Transverse colon (tissue), 4 donors: ENCODE results near the gene PPP1R27. TPM values are rescaled to one million over a fixed set of nuclear protein-coding genes. Genes with fewer than 3 reads are reported as not detected.
A peak's percentile ranks its signal among the peaks of the same experiment; 100 is the strongest.

ENCODE experiments used
- DNase-seq: peaks from one replicate; pipeline ENCODE4 v3.0.0-alpha.2; 2019
- H3K27ac ChIP-seq, 4 donors: fragments of 200-600 bp; sonication (generic); 2 replicates each; pipeline ENCODE4 v1.5.1; 2016 to 2018; ENCODE audit warnings: inconsistent platforms in 4 of 4
- H3K27me3 ChIP-seq: fragments of 200-600 bp; sonication (generic); 2 replicates; pipeline ENCODE4 v1.5.1; 2017; ENCODE audit warnings: inconsistent platforms
- H3K36me3 ChIP-seq, 4 donors: fragments of 200-600 bp; sonication (generic); 2 replicates each; pipeline ENCODE4 v1.5.1; 2017 to 2019; ENCODE audit warnings: inconsistent platforms in 4 of 4
- H3K4me1 ChIP-seq, 4 donors: fragments of 200-600 bp; sonication (generic); 2 replicates each; pipeline ENCODE4 v1.5.1; 2017 to 2020; ENCODE audit warnings: inconsistent platforms in 4 of 4
- H3K4me3 ChIP-seq, 4 donors: fragments of 200-600 bp; sonication (generic); 1 replicate in 1 of 4; 2 replicates in 3 of 4; pipeline versions ENCODE4 v1.5.1 to v1.6.1; 2017 to 2019; ENCODE audit warnings: inconsistent platforms in 4 of 4
- H3K9me3 ChIP-seq, 2 donors: fragments of 200-600 bp; sonication (generic); 2 replicates each; pipeline ENCODE4 v1.5.1; 2017 to 2019; ENCODE audit warnings: inconsistent platforms in 2 of 2
- EP300 ChIP-seq: sonication (generic); formaldehyde crosslinking; IDR thresholded peaks from one replicate; pipeline ENCODE4 v1.6.1; 2017; ENCODE audit warnings: antibody characterized with exemption, low read depth
- POLR2A ChIP-seq: fragments of 450-650 bp; IDR thresholded peaks from one replicate; pipeline ENCODE4 v1.6.1; 2016; ENCODE audit warnings: antibody characterized with exemption, mild to moderate bottlenecking, moderate library complexity
- POLR2AphosphoS5 ChIP-seq, 3 donors: sonication (generic); formaldehyde crosslinking; IDR thresholded peaks; one replicate each; pipeline ENCODE4 v1.6.1; 2016; ENCODE audit warnings: antibody characterized with exemption in 3 of 3
- WGBS, 2 donors: methylation state at CpG; one replicate each; pipeline ENCODE4 v1.1.5; 2018; ENCODE audit warnings: low coverage in 1 of 2; 5-methylcytosine and 5-hydroxymethylcytosine counted together
- in situ Hi-C, 4 donors: fragments of 200-750 bp; cut with MboI; loops; one replicate each; pipeline versions ENCODE4 v1.15.0 to v1.15.1; 2017; ENCODE audit warnings: low sequenced_read_pairs in 3 of 4, low pct_ligation_motif_present in 1 of 4, low pct_unique_long_range_greater_than_20kb in 1 of 4
- intact Hi-C: fragments of 100-400 bp; cut with DNase I; formaldehyde crosslinking; loops from one replicate; pipeline ENCODE4 v1.15.1; 2023; ENCODE audit warnings: low total_unique reads
- total RNA-seq, 4 donors: library from RNA; depleted of rRNA; stranded (reverse); fragments of >200 nt; gene quantifications; one replicate each; pipeline ENCODE4 v1.1.0, GENCODE V29; 2016
- TF ChIP-seq, protein P1 (sequence below), 5 experiments: fragments of 200-600 bp in 3 of 5; fragments of 450-650 bp in 2 of 5; sonication (generic) in 3 of 5; IDR thresholded peaks; 1 replicate in 2 of 5; 2 replicates in 3 of 5; pipeline ENCODE4 v1.5.1; 2016 to 2017; ENCODE audit warnings: antibody characterized with exemption in 5 of 5, inconsistent platforms in 3 of 5, mild to moderate bottlenecking in 2 of 5, moderate library complexity in 1 of 5

The PPP1R27 gene
- total RNA-seq, 4 donors from 2014 or later: 0.68 TPM; not detected in 3

DNA sequence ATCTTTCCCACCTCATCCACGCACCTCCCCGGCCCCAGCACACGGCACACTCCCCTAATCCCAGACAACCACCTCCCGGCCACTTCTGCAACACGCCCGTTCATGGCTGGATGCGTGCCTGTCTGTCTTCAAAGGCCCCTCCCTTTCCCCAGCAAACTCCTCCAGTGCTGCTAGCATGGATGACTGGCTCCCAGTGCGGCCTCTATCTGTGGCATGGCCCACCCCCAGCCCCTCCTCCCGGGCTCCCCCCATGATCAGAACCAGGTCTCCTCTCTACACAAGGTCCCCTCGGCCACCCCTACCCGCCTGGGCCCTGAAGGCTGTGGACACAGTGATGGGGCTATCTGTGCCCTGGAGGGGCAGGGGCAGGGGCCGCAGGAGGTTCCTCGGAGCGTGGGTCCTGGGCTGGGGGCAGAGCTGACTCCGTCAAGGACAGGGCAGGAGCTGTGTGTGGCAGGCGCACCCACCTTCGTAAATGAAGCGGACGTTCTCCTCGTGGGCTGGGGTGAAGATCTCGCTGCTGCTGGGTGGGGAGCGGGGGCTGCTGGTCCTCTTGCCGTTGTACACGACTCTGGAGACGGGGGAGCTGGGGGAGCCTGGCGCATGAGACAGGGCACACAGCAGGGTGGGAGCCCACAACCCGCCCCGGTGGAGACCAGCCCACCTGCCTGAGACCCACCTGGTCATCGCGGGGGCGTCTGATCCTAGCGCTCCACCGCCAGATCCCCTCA lies 10.9 kb downstream of the PPP1R27 start:
- intact Hi-C loops: no loop called here
- H3K27ac ChIP-seq: no peak overlapping the region
- H3K36me3 ChIP-seq: no peaks in the 10 kb centered on the region
- no peaks in the 10 kb centered on the region for H3K27me3 ChIP-seq
- TF ChIP-seq POLR2A (no peak), EP300 (no peak), POLR2AphosphoS5 (IDR thresholded peaks at IDR 0.05) (no peak)
- TF ChIP-seq, protein P1, sequence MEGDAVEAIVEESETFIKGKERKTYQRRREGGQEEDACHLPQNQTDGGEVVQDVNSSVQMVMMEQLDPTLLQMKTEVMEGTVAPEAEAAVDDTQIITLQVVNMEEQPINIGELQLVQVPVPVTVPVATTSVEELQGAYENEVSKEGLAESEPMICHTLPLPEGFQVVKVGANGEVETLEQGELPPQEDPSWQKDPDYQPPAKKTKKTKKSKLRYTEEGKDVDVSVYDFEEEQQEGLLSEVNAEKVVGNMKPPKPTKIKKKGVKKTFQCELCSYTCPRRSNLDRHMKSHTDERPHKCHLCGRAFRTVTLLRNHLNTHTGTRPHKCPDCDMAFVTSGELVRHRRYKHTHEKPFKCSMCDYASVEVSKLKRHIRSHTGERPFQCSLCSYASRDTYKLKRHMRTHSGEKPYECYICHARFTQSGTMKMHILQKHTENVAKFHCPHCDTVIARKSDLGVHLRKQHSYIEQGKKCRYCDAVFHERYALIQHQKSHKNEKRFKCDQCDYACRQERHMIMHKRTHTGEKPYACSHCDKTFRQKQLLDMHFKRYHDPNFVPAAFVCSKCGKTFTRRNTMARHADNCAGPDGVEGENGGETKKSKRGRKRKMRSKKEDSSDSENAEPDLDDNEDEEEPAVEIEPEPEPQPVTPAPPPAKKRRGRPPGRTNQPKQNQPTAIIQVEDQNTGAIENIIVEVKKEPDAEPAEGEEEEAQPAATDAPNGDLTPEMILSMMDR (IDR thresholded peaks at IDR 0.05): no peak
- in situ Hi-C loops: no loop called here
- 78 to 92% methylated on average over 7 to 25 of the region's 33 CpGs for WGBS, 2 donors
- no peak for DNase-seq
- no peaks in the 10 kb centered on the region for H3K9me3 ChIP-seq
- H3K4me1 ChIP-seq: peaks cover 10 to 24% (median 17%) of the 10 kb centered on the region in 4 donors
- H3K4me3 ChIP-seq: no peak overlapping the region

DNA sequence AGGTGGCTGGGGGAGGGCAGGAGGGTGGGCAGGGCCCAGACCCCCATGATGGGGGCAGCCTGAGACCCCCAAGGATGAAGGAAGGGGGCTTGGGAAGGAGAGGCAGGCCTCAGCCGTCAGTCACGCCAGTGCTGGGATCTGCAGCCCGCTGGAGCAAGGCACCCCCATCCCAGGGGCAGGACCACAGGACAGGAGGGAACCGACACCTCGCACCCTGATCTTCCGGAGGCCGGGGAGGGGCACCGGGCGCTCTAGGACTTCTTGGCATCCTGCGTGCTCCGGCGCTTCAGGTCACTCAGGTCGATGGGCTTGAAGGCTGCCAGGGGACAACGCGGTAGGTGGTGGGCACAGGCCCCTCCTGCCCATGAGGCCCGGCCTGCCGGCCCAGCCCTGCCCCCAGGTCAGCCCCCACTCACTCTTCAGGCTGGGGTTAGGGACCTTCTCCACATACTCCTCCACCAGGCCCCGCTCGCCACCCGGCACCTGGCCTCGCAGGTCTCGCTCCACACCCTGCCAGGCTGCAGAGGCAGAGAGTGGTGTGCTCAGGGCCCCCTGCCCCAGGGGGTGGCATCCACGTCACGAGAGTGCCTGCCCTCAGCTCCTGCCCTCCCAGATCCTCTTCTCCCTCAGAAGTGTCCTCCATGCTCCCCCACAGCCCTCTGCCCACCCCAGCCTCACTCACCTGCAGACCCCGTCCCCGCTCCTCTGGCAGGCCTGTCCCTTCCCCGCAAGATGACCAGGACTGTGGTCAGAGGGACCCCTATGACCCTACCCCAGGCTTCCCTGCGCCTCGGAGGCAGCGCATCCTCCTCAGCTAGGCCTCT lies 11.6 kb downstream of the PPP1R27 start:
- WGBS, 2 donors: 93 to 100% methylated on average over 3 to 29 of the region's 30 CpGs
- Histone ChIP-seq H3K4me1 (peaks cover 10 to 24% (median 17%) of the 10 kb centered on the region in 4 donors), H3K36me3 (no peaks in the 10 kb centered on the region), H3K27ac (peak overlapping the region in 3 of 4 donors; percentile 91 to 92 (median 92)), H3K9me3 (no peaks in the 10 kb centered on the region), H3K4me3 (no peak overlapping the region), H3K27me3 (no peaks in the 10 kb centered on the region)
- in situ Hi-C loops: no loop called here
- TF ChIP-seq POLR2A (no peak), POLR2AphosphoS5 (IDR thresholded peaks at IDR 0.05) (no peak), EP300 (no peak)
- TF ChIP-seq, protein P1 (IDR thresholded peaks at IDR 0.05): no peak
- intact Hi-C loops: no loop called here
- no peak for DNase-seq

GRCh38 chr17:81822312-81822637 lies 12.6 kb downstream of the PPP1R27 start:
- in situ Hi-C loops (no loop called here), intact Hi-C loops (no loop called here)
- peak overlapping the region; percentile 91 to 93 (median 92) for H3K27ac ChIP-seq
- H3K4me1 ChIP-seq: peaks cover 10 to 24% (median 17%) of the 10 kb centered on the region in 4 donors
- H3K27me3 ChIP-seq: no peaks in the 10 kb centered on the region
- WGBS, 2 donors: 81% methylated on average over 5 of the region's 8 CpGs; no CpG with 5 or more reads in 1 of the 2 donors
- H3K9me3 ChIP-seq: no peaks in the 10 kb centered on the region
- no peaks in the 10 kb centered on the region for H3K36me3 ChIP-seq
- DNase-seq: no peak
- H3K4me3 ChIP-seq: no peak overlapping the region
- TF ChIP-seq, protein P1 (IDR thresholded peaks at IDR 0.05): no peak
- TF ChIP-seq POLR2AphosphoS5 (IDR thresholded peaks at IDR 0.05) (no peak), POLR2A (no peak), EP300 (no peak)

DNA sequence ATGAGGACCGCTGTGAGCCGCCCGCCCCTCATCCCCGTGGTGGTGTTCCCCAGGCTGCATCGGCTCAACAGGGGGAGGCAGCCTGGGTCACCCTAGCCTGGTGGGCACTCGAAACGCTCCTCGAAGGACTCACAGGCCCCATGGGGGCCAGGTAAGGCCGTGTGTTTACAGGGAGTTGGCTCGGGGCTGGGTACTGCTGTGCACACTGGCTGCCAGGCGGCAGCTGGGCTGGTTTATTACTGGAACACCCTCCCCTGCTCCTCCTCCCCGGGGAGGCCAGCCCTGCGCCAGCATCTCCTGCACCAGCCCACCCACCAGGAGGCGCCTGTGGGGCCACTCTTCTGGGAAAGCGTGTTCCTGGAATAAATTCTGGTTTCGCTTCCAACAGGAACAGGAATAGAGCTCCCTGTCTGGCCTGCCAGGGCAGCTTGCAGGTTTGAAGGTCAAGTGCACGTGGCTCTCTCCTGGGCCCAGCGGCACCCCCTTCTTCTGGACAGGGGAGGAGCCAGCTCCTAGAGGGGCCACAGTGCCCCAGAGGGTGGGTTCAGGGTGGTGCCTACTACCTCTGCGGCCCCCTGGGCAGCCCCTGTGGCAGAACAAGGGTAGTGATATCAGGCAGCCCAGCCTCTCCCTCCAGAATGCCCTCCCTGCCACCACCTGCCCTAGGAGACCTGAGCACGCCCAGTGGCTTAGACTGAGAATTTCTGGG lies 13.1 kb downstream of the PPP1R27 start:
- Histone ChIP-seq H3K4me1 (peaks cover 10 to 24% (median 17%) of the 10 kb centered on the region in 4 donors), H3K27me3 (no peaks in the 10 kb centered on the region), H3K9me3 (no peaks in the 10 kb centered on the region), H3K27ac (peak overlapping the region; percentile 91 to 93 (median 92)), H3K4me3 (no peak overlapping the region), H3K36me3 (no peaks in the 10 kb centered on the region)
- no peak for TF ChIP-seq EP300
- TF ChIP-seq, protein P1 (IDR thresholded peaks at IDR 0.05): peak; percentile 51 to 87 (median 69)
- peak; percentile 29 for TF ChIP-seq POLR2A
- TF ChIP-seq POLR2AphosphoS5 (IDR thresholded peaks at IDR 0.05): peak; percentile 57 to 70 (median 67)
- DNase-seq: peak; percentile 95
- 38% methylated on average over 15 of the region's 20 CpGs; no CpG with 5 or more reads in 1 of the 2 donors for WGBS, 2 donors
- intact Hi-C loops (no loop called here), in situ Hi-C loops (no loop called here)
